Large intestine (tissue), 3 donors: ENCODE data around the gene NTSR1. TPM values are rescaled to one million over a fixed set of nuclear protein-coding genes. Genes with fewer than 3 reads are reported as not detected.

Experiments
- DNase-seq, 2 donors: peaks; one replicate each; pipeline versions ENCODE4 v3.0.0 to v3.0.0-alpha.2; 2013
- H3K27ac ChIP-seq: one replicate; pipeline ENCODE4 v1.5.1; 2013; ENCODE audit warnings: low read length
- H3K27me3 ChIP-seq: 2 replicates; pipeline ENCODE4 v1.6.1; 2013; ENCODE audit warnings: low read length; ENCODE audit not compliant: control insufficient read depth, insufficient read depth
- H3K36me3 ChIP-seq: 2 replicates; pipeline ENCODE4 v1.6.1; 2013; ENCODE audit warnings: low read length; ENCODE audit not compliant: control insufficient read depth, insufficient read depth
- H3K4me1 ChIP-seq: one replicate; pipeline ENCODE4 v1.6.1; 2013; ENCODE audit warnings: low read length; ENCODE audit not compliant: control insufficient read depth, insufficient read depth
- H3K4me3 ChIP-seq: one replicate; pipeline ENCODE4 v1.5.1; 2013; ENCODE audit warnings: low read length
- H3K9me3 ChIP-seq: one replicate; pipeline ENCODE4 v1.6.1; 2013; ENCODE audit warnings: mild to moderate bottlenecking, low read depth, low read length, moderate library complexity; ENCODE audit not compliant: control insufficient read depth
- WGBS: methylation state at CpG from one replicate; pipeline ENCODE4 v1.1.5; 2013; ENCODE audit warnings: low lambda C conversion rate; ENCODE audit not compliant: insufficient coverage; 5-methylcytosine and 5-hydroxymethylcytosine counted together
- polyA plus RNA-seq: library from polyadenylated mRNA; unstranded; fragments of 120-200 nt; gene quantifications from one replicate; pipeline ENCODE4 v1.2.1, GENCODE V29; 2013

Gene NTSR1
- polyA plus RNA-seq, 1 donor: 1.1 TPM

GRCh38 chr20:62770916-62771315 is 62.3 kb downstream of the NTSR1 start:
- no peak overlapping the region for H3K4me3 ChIP-seq
- peaks cover 10% of the 10 kb centered on the region for H3K4me1 ChIP-seq
- H3K36me3 ChIP-seq: no peaks in the 10 kb centered on the region
- H3K27ac ChIP-seq: no peak overlapping the region
- no CpG with 5 or more reads among the region's 14 CpGs for WGBS
- no peaks in the 10 kb centered on the region for H3K27me3 ChIP-seq
- no peak for DNase-seq
- H3K9me3 ChIP-seq: no peaks in the 10 kb centered on the region

- H3K36me3 ChIP-seq: no peaks in the 10 kb centered on the region
- no peaks in the 10 kb centered on the region for H3K27me3 ChIP-seq
- WGBS: no CpG with 5 or more reads among the region's 25 CpGs
- H3K9me3 ChIP-seq: no peaks in the 10 kb centered on the region
- peaks cover 10% of the 10 kb centered on the region for H3K4me1 ChIP-seq
- no peak overlapping the region for H3K27ac ChIP-seq
- H3K4me3 ChIP-seq: no peak overlapping the region
- DNase-seq: no peak
Observed at GRCh38 chr20:62771396-62772102, 62.9 kb downstream of the NTSR1 start.

GRCh38 chr20:62772103-62772611 is 63.5 kb downstream of the NTSR1 start:
- no peak for DNase-seq
- WGBS: no CpG with 5 or more reads among the region's 23 CpGs
- H3K27me3 ChIP-seq: no peaks in the 10 kb centered on the region
- H3K27ac ChIP-seq: no peak overlapping the region
- H3K36me3 ChIP-seq: no peaks in the 10 kb centered on the region
- peaks cover 10% of the 10 kb centered on the region for H3K4me1 ChIP-seq
- no peaks in the 10 kb centered on the region for H3K9me3 ChIP-seq
- no peak overlapping the region for H3K4me3 ChIP-seq

DNA sequence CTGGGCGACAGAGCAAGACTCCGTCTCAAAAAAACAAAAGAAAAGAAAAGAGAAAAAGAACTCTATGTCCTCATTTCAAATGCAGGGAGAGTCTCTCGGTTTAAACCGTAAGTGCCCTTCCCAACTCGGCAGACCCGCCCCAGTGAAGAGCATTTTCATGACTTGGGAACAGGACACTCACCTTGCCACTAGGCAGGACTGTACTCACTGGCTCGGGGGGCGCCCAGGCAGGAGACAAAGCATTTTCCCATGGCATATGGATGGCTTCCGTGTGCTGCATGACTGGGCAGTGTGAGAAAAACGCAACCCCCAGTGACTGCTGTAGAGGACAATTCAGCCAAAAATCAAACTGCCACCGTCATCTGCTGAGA is 64.0 kb downstream of the NTSR1 start:
- Histone ChIP-seq H3K9me3 (no peaks in the 10 kb centered on the region), H3K36me3 (no peaks in the 10 kb centered on the region), H3K27ac (no peak overlapping the region), H3K27me3 (no peaks in the 10 kb centered on the region), H3K4me3 (no peak overlapping the region), H3K4me1 (peaks cover 10% of the 10 kb centered on the region)
- WGBS: 100% methylated on average over 2 of the region's 11 CpGs
- no peak for DNase-seq

DNA sequence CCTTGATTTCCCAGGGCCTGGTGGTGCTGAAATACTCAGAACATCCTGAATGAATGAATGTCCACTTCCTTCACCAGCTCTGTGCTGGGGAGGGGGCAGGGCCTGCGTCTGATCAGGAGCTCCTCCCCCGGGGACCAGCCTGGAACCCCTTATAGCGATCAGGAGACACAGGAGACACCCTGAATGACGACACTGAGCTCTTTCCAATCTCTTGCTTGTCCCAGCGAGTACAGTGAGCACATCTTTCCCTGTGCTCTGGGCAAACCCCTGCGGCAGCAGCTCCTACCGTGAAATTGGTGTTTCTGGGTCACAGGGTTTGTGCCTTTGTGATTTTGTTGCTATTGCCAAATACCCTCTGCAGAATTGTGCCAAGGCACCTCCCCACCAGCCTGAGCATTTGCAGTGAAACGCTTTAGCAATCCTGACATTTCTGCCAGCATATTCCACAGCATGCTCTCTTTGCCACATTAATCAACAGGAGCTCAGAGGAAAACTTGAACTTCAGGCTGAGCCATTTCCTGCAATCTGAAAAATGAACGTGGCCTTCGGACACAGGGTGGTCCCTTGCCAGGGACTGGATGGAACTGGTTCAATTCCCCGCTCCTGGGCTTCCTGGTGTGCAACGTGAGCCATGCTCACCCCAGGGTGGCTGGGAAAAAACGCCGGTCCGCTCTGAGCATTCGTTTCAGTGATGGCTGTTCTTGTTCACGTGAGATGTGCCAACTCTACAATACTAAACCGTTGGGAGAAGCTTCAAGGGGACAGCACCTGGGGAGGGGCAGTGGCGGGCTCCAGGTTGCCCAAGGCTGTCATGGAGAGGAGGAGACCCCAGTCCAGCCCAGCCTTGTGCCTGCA is 64.6 kb downstream of the NTSR1 start:
- H3K27ac ChIP-seq: no peak overlapping the region
- DNase-seq: no peak
- no peaks in the 10 kb centered on the region for H3K9me3 ChIP-seq
- H3K36me3 ChIP-seq: no peaks in the 10 kb centered on the region
- H3K27me3 ChIP-seq: no peaks in the 10 kb centered on the region
- H3K4me3 ChIP-seq: no peak overlapping the region
- no CpG with 5 or more reads among the region's 19 CpGs for WGBS
- H3K4me1 ChIP-seq: peaks cover 10% of the 10 kb centered on the region

DNA sequence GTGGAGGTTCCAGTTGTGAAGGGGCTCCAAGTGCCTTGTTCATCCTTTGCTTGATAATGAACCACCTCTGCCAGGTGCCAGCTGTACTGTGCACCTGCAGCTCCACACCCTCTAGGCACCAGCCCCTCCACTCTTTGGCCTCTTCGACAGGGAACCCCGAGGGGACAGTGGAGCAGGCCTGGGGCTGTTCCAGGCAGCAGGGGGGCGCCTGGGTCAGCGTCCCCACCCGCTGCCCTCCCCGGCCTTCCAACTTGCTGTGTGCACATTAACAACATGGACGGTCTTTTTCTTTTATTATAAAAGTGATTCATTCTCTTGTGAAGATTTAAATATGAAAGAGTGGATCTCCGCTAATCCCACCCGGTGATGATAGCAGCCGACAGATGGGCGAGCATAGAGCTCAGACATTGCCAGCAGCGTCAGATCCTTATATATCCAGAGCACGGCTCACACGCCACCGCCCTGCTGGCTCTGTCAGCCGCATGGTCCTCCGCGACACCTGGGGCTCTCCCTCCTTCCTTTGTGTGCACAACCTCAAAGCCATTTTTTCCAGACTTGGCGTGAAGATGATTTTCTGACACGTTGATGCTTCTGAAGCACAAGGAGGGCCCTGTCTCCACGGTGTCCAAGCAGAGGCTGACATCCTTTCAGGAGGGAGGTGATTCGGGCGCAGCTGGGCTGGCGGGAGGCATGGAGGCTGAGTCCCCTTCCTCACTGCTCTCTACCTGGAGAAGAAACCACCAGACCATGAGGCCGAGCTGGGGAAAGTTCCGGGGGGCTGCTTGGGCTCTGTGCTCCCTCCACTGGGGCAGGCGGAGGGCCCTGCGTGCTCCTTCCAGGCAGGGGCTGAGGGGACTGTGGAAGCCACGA is 65.4 kb downstream of the NTSR1 start:
- DNase-seq: no peak
- Histone ChIP-seq H3K36me3 (no peaks in the 10 kb centered on the region), H3K27ac (no peak overlapping the region), H3K4me1 (peaks cover 3% of the 10 kb centered on the region), H3K27me3 (no peaks in the 10 kb centered on the region), H3K9me3 (no peaks in the 10 kb centered on the region), H3K4me3 (no peak overlapping the region)
- WGBS: no CpG with 5 or more reads among the region's 29 CpGs

DNA sequence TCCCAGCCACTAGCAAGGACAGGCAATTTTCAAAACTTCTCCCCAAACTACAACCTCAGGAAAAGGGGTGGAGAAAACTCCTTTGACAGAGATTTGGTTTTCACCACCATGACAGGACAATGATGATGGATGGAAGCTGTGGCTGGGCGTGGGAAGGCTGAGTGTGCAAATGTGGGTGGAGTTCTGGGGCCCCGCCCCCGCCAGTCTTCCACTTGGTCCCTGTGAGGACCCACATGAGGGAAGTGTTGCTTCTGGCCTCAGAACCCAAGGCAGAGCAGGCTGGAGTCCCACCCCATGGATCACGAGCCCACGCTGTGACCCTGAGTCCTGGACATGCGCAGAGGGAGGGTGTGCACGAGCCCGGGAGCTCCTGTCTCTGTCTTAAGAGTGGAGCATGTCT is 66.1 kb downstream of the NTSR1 start:
- H3K27me3 ChIP-seq: no peaks in the 10 kb centered on the region
- no peak for DNase-seq
- no peak overlapping the region for H3K27ac ChIP-seq
- H3K4me1 ChIP-seq: no peaks in the 10 kb centered on the region
- WGBS: no CpG with 5 or more reads among the region's 8 CpGs
- H3K4me3 ChIP-seq: no peak overlapping the region
- H3K36me3 ChIP-seq: no peaks in the 10 kb centered on the region
- H3K9me3 ChIP-seq: no peaks in the 10 kb centered on the region

DNA sequence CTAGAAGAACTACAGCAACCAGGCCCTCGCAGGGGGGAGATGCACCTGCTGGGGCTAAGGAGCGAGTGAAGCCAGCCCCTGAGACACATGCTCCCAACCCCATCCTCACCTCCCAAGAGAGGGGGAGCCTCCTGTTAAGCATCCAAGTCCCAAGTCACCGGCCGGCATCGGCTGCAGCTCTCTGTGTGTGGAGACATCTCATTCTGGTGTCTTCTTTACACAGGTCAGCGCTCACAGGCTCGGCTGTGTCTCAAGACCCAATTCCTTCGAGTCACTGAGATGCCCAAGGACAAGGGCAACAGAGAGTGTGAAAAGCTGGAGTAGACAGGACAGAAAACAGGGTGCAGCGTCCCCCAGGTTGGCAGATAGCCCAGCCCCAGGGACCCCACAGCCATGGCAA is 66.6 kb downstream of the NTSR1 start:
- Histone ChIP-seq H3K4me1 (no peaks in the 10 kb centered on the region), H3K27ac (no peak overlapping the region), H3K4me3 (no peak overlapping the region), H3K27me3 (no peaks in the 10 kb centered on the region), H3K36me3 (no peaks in the 10 kb centered on the region), H3K9me3 (no peaks in the 10 kb centered on the region)
- no peak for DNase-seq
- no CpG with 5 or more reads among the region's 9 CpGs for whole genome bisulfite sequencing

DNA sequence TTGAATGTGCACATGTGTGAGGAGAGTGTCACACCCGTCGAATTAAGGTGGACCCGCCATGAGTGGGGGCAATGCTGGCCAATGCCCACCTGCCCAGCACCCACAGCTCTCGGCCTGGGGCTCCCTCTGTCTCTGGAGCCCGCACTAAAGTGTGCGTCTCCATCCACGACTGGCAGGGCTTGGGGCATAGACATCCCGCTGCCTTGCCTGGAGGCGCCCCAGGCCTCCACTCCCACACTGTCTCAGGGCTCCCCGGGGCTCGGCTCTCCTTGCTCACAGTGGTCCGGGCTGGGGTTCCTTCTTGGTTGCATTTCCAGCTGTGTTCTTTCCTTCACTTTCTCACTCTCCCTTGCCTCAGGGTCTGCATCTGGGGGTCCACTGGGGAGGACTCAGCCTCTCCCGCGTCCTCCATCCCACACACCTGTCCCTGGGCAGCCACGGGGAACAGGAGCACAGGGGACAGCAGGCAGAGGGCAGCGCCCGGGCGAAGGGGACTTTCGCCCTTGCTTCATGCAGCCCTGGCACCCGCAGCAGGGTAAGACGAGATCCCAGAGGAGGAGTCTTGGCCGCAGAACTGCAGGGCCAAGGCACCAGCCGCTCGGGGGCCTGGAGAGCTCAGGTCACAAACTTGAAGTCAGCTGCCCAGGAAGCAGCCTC is 67.5 kb downstream of the NTSR1 start:
- Histone ChIP-seq H3K27ac (no peak overlapping the region), H3K4me3 (no peak overlapping the region)
- WGBS: 100% methylated on average over 3 of the region's 24 CpGs

More for the DNA sequence above, 67.5 kb downstream of the NTSR1 start:
- Histone ChIP-seq H3K4me1 (no peaks in the 10 kb centered on the region), H3K9me3 (peaks cover 3% of the 10 kb centered on the region), H3K36me3 (no peaks in the 10 kb centered on the region), H3K27me3 (no peaks in the 10 kb centered on the region)
- no peak for DNase-seq
